ENCODE results near the gene CACNA2D3.

DNA sequence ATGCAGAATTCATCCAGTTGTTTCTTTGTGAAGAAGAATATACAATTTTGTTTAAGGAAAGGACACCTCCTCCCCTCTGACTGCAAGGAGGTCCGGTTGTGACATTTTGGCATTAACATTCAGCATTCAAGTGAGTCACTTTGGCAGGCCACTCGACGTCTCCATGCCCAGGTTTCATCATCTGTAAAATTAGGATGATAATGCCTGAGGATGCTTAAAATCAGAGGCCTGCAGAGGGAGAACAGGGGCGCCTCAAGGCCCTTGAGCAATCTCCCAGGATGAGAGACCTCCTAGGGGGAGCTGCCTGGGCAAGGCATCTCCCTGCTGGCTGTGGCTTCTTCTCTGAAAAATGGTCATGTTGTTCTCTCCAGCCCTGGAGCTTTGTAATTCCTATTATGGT, 236.0 kb downstream of the CACNA2D3 start:
- no peak for TF ChIP-seq POLR2A (IDR thresholded peaks at IDR 0.05; ENCODE audit: low read length)
- no peak for TF ChIP-seq HOXA7 (CRISPR knock-in tag; IDR thresholded peaks at IDR 0.05)
- TF ChIP-seq, protein P1, sequence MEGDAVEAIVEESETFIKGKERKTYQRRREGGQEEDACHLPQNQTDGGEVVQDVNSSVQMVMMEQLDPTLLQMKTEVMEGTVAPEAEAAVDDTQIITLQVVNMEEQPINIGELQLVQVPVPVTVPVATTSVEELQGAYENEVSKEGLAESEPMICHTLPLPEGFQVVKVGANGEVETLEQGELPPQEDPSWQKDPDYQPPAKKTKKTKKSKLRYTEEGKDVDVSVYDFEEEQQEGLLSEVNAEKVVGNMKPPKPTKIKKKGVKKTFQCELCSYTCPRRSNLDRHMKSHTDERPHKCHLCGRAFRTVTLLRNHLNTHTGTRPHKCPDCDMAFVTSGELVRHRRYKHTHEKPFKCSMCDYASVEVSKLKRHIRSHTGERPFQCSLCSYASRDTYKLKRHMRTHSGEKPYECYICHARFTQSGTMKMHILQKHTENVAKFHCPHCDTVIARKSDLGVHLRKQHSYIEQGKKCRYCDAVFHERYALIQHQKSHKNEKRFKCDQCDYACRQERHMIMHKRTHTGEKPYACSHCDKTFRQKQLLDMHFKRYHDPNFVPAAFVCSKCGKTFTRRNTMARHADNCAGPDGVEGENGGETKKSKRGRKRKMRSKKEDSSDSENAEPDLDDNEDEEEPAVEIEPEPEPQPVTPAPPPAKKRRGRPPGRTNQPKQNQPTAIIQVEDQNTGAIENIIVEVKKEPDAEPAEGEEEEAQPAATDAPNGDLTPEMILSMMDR (IDR thresholded peaks at IDR 0.05) = no peak

Data from A549 (cell line).